GM19328 (cell line): ENCODE data around the gene HACL1.

Experiments
- ATAC-seq: cut with Tn5 transposase; IDR thresholded peaks from one replicate; pipeline ENCODE4 v1.9.1; 2021; ENCODE audit warnings: mild to moderate bottlenecking, moderate library complexity; ENCODE audit not compliant: unreplicated experiment

The HACL1 gene

DNA sequence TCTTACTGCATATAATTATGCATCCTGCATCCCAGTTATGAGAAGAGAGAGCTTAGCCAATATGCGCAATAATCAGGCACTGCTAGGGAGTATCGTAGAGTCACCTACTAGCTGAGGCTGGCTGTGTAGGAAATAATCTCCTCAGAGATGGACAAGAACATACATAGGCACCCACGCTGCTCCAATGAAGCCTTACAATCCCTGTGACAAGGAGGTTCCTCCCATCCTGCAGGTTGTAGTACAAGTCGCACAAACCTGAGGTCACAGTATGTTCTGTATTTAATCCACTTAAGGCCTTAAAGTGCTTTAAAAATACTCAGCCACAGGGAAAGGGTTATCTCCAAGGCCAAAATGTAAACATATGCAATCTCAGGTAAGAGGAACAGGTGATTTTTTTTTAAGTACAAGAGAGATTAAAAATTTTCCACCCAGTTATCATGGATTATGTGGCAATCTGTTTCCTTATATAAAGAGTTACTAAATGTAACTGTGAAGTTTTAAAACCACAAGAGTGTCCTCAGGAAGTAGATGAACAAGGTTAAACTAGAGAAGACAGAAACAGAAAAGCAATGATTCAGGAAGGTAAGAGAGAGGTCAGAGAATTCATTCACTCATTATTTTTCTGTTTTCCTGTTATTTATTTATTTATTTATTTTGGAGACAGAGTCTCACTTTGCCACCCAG lies 72.4 kb downstream of the HACL1 start:
- ATAC-seq: no peak

GRCh38 chr3:15527031-15527459 lies 74.3 kb downstream of the HACL1 start:
- no peak for ATAC-seq

- no peak for ATAC-seq
Measured at GRCh38 chr3:15525790-15526189, 75.6 kb downstream of the HACL1 start.

DNA sequence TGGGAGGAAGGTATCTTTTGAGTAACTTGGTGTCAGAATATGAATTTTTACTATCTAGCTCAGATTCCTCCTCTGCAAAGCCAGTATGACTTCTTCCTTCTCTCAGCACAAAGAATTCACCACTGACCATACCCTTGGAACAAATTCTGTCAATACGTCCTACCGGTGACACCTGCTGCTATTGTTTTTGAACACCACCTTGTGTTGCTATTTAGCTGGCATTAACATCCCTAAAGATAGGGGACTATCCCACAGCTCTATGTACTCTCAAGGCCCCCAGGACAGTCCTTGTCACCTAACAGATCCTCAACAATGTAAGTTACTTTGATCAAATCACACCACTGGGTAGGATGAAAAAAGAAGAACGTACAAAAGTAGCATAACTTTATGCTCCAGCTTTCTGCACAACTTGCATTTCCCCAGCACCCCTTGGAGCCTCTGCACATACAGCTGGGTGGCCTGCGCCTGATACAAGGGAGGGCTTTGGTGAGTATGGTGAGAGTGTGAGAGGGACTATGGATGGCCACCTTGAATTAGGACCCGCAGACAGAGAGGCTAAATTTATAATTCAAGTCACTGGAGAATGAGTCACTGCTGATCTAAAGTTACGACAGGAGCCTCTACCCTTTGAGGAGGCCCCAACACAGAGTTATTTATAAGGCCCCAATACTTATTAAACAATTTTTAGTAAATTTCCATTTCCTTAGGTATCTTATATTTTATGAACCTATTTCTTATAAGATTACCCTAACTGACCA lies 77.5 kb downstream of the HACL1 start:
- ATAC-seq: no peak

DNA sequence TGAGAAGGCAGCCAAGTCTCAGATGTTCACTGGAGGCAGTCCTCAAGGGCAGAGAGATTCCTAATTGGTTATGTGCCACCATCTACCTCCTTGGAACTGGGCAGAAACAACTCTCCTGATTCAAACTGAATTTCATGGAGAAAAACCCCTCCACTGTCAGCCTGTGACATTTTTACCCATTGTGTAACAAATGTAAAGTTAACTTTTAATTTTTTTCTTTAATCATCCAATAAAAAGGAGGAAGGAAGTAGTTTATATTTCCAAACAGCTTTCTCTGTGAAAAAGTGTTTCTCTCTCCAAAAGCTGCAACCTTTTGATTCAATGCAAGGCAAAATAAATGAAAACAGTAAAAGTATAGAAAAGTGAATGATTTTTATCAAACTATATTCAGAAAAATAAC lies 79.4 kb downstream of the HACL1 start:
- no peak for ATAC-seq

DNA sequence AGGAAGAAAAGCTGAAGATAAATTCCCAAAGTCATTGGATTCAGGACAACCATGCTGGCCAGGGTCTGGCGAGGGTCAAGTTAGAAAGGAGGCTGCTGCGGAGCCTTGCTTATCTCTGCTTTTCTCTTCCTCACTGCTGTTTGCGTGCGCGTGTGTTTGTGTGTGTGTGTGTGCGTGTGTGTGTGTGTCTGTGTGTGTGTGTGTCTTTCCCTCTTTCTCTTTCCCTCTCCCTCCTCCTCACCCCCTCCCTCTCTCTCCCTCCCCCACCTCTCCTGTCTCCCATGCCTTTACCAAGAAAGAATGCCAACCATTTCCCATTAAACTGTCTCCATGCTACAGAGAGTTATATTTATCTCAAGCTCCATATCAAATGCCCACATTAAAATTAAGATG lies 79.8 kb downstream of the HACL1 start, which contains the start of gene COLQ:
COLQ (minus strand) TSS at position 134 of the 393 bp plus-strand sequence; CDS start at position 53, 81 bp downstream.
- no peak for ATAC-seq

GRCh38 chr3:15520804-15521572 lies 80.4 kb downstream of the HACL1 start:
- no peak for ATAC-seq

- ATAC-seq: no peak
Measured at GRCh38 chr3:15520185-15520584, 81.2 kb downstream of the HACL1 start.

- ATAC-seq: no peak
Measured at GRCh38 chr3:15519096-15519495, 82.3 kb downstream of the HACL1 start.

DNA sequence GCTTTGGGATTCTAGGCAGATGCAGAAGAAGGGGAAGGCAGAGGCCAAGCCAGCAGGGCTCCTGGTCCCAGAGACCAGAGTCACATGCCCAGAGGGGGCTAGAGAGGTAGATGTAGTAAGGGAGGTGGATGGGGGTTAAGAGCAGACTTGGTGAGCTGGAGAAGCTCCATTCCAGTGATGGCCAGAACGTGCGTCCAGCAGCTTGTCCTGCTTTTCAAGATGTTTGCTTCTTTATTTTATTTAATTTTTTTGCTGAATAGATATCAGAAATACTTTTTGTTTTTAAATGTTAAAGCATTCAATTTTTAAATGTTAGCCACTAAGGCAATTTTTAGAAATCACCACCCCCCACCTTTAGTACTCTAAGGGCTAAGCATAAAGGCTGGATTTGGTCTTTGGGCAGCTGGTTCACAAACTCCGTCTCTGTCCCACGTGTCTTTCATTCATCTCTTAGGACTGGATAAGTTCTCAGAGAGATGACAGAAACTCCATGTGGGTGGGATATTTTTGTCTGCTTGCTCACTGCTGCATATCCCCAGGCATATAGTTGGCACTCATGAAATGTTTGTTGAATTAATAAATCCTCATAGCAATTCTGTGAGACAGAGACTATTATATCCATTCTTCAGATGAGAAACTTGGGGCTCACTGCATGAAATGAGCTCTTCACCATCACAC lies 86.6 kb downstream of the HACL1 start:
- ATAC-seq: no peak

GRCh38 chr3:15513810-15514662 lies 87.3 kb downstream of the HACL1 start:
- ATAC-seq: no peak

- ATAC-seq: no peak
Measured at GRCh38 chr3:15513116-15513515, 88.3 kb downstream of the HACL1 start.

GRCh38 chr3:15512166-15512565 lies 89.2 kb downstream of the HACL1 start:
- ATAC-seq: no peak

GRCh38 chr3:15511156-15511555 lies 90.2 kb downstream of the HACL1 start:
- ATAC-seq: no peak
